Frontal cortex (tissue), 4 donors: Measurements from ENCODE around the gene PCDHB11. TPM values are rescaled to one million over a fixed set of nuclear protein-coding genes. Genes with fewer than 3 reads are reported as not detected.
"Not testable (repeated sequence)": the region's sequence is repeated elsewhere in the genome, so short reads cannot be mapped to it uniquely, and the experiment has no call there.

Experiments
- DNase-seq, 2 donors: peaks; one replicate each; pipeline ENCODE4 v3.0.0; 2012; ENCODE audit warnings: low spot score in 2 of 2
- FAIRE-seq: peaks from 2 replicates; lab custom pipeline; 2012; peaks lifted over from hg19 to GRCh38; lab: Jason Lieb, UNC
- total RNA-seq: library from RNA; depleted of rRNA; stranded (reverse); fragments of >200 nt; gene quantifications from one replicate; pipeline ENCODE4 v1.2.3, GENCODE V29; 2014
- donor health status: control.
- donor health status: control.
- donor health status: control.

The PCDHB11 gene
- total RNA-seq, 1 donor from 2014 or later = 13.0 TPM

- FAIRE-seq = no peak
- no peak for DNase-seq
Measured at GRCh38 chr5:141234109-141234667, 34.8 kb downstream of the PCDHB11 start.

DNA sequence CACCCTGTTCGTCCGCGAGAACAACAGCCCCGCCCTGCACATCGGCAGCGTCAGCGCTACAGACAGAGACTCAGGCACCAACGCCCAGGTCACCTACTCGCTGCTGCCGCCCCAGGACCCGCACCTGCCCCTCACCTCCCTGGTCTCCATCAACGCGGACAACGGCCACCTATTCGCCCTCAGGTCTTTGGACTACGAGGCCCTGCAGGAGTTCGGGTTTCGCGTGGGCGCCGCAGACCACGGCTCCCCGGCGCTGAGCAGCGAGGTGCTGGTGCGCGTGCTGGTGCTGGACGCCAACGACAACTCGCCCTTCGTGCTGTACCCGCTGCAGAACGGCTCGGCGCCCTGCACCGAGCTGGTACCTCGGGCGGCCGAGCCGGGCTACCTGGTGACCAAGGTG is 36.5 kb downstream of the PCDHB11 start:
- DNase-seq, FAIRE-seq: not testable (repeated sequence)

DNA sequence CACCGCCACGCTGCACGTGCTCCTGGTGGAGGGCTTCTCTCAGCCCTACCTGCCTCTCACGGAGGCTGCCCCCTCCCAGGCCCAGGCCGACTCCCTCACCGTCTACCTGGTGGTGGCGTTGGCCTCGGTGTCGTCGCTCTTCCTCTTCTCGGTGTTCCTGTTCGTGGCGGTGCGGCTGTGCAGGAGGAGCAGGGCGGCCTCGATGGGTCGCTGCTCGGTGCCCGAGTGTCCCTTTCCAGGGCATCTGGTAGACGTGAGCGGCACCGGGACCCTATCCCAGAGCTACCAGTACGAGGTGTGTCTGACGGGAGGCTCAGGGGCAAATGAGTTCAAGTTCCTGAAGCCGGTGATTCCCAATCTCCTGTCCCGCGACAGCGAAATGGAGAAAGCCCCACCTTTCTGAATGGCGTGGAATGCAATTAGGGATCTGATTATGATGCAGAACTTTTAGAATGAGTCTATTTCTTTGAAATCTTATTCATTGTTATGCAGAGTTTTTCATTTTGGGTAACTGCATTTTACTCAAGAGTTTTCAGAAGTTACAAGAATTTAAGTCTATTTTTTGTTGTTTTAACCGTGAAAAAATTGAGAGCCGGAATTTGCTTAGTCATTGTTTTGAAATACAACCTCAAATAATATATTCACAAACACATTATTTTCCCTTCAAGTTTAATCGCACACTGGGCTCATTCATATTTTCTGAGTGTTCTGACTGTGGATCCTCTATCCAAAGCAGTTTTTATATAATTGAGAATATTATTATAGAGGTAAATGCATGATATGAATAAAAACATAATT is 37.3 kb downstream of the PCDHB11 start:
- FAIRE-seq = no peak
- DNase-seq = no peak

DNA sequence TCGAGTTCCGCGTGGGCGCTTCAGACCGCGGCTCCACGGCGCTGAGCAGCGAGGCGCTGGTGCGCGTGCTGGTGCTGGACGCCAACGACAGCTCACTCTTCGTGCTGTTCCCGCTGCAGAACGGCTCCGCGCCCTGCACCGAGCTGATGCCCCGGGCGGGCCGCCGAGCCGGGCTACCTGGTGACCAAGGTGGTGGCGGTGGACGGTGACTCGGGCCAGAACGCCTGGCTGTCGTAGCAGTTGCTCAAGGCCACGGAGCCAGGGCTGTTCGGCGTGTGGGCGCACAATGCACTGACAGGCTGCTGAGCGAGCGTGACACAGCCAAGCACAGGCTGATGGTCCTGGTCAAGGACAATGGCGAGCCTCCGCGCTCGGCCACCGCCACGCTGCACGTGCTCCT is 42.1 kb downstream of the PCDHB11 start:
- FAIRE-seq (no peak), DNase-seq (no peak)

GRCh38 chr5:141245250-141245717 is 45.9 kb downstream of the PCDHB11 start, which contains the start of gene PCDHB15:
TSS of gene PCDHB15 (plus strand) at chr5:141245395. CDS start at chr5:141245579, 184 bp downstream.
- DNase-seq = no peak
- FAIRE-seq = no peak

GRCh38 chr5:141246971-141247370 is 47.5 kb downstream of the PCDHB11 start:
- not testable (repeated sequence) for DNase-seq, FAIRE-seq

- DNase-seq, FAIRE-seq: not testable (repeated sequence)
Measured at GRCh38 chr5:141247434-141247833, 48.0 kb downstream of the PCDHB11 start.

GRCh38 chr5:141250576-141250975 is 51.1 kb downstream of the PCDHB11 start:
- no peak for DNase-seq

More at GRCh38 chr5:141250576-141250975, 51.1 kb downstream of the PCDHB11 start:
- FAIRE-seq = no peak

Other genes starting within 250 kb of the PCDHB11 start
- 29.8 TPM for gene PCDHAC2, start 233.2 kb upstream of the PCDHB11 start, total RNA-seq
- 0.82 TPM for gene PCDHB1, start 148.3 kb upstream of the PCDHB11 start, total RNA-seq
- gene PCDHB2, start 105.0 kb upstream of the PCDHB11 start, total RNA-seq = 13.0 TPM
- gene PCDHB3, start 99.2 kb upstream of the PCDHB11 start, total RNA-seq = 11.0 TPM
- gene PCDHB4, start 77.8 kb upstream of the PCDHB11 start, total RNA-seq = 4.5 TPM
- 7.3 TPM for gene PCDHB5, start 64.4 kb upstream of the PCDHB11 start, total RNA-seq
- 3.3 TPM for gene PCDHB6, start 49.6 kb upstream of the PCDHB11 start, total RNA-seq
- gene PCDHB7, start 27.0 kb upstream of the PCDHB11 start, total RNA-seq = 9.8 TPM
- 7.7 TPM for gene PCDHB8, start 21.8 kb upstream of the PCDHB11 start, total RNA-seq
- 5.3 TPM for gene PCDHB16, start 17.2 kb upstream of the PCDHB11 start, total RNA-seq
- 4.9 TPM for gene PCDHB9, start 12.5 kb upstream of the PCDHB11 start, total RNA-seq
- 13.9 TPM for gene PCDHB10, start 7.3 kb upstream of the PCDHB11 start, total RNA-seq
- 12.6 TPM for gene PCDHB12, start 9.1 kb downstream of the PCDHB11 start, total RNA-seq
- gene PCDHB13, start 14.3 kb downstream of the PCDHB11 start, total RNA-seq = 6.1 TPM
- gene PCDHB14, start 23.7 kb downstream of the PCDHB11 start, total RNA-seq = 12.6 TPM
- gene PCDHB15, start 45.8 kb downstream of the PCDHB11 start, total RNA-seq = 18.3 TPM
- gene SLC25A2, start 104.4 kb downstream of the PCDHB11 start, total RNA-seq = not detected
- 119 TPM for gene TAF7, start 121.2 kb downstream of the PCDHB11 start, total RNA-seq
- gene PCDHGA1, start 130.9 kb downstream of the PCDHB11 start, total RNA-seq = 3.3 TPM
- gene PCDHGA2, start 139.1 kb downstream of the PCDHB11 start, total RNA-seq = 4.5 TPM
- 4.1 TPM for gene PCDHGA3, start 144.2 kb downstream of the PCDHB11 start, total RNA-seq
- gene PCDHGB1, start 150.5 kb downstream of the PCDHB11 start, total RNA-seq = 6.1 TPM
- 5.7 TPM for gene PCDHGA4, start 155.4 kb downstream of the PCDHB11 start, total RNA-seq
- 6.1 TPM for gene PCDHGB2, start 160.4 kb downstream of the PCDHB11 start, total RNA-seq
- 5.7 TPM for gene PCDHGA5, start 164.5 kb downstream of the PCDHB11 start, total RNA-seq
- 8.2 TPM for gene PCDHGB3, start 170.6 kb downstream of the PCDHB11 start, total RNA-seq
- gene PCDHGA6, start 174.3 kb downstream of the PCDHB11 start, total RNA-seq = 9.0 TPM
- 4.9 TPM for gene PCDHGA7, start 183.1 kb downstream of the PCDHB11 start, total RNA-seq
- 8.6 TPM for gene PCDHGB4, start 188.1 kb downstream of the PCDHB11 start, total RNA-seq
- gene PCDHGA8, start 193.0 kb downstream of the PCDHB11 start, total RNA-seq = 5.7 TPM
- gene PCDHGB5, start 198.3 kb downstream of the PCDHB11 start, total RNA-seq = 13.0 TPM
- 6.9 TPM for gene PCDHGA9, start 203.2 kb downstream of the PCDHB11 start, total RNA-seq
- 9.8 TPM for gene PCDHGB6, start 208.4 kb downstream of the PCDHB11 start, total RNA-seq
- 9.8 TPM for gene PCDHGA10, start 213.4 kb downstream of the PCDHB11 start, total RNA-seq
- 10.6 TPM for gene PCDHGB7, start 218.1 kb downstream of the PCDHB11 start, total RNA-seq
- gene PCDHGA11, start 221.4 kb downstream of the PCDHB11 start, total RNA-seq = 10.6 TPM
- gene PCDHGA12, start 230.9 kb downstream of the PCDHB11 start, total RNA-seq = 3.7 TPM